ENCODE measurements around the gene BRINP3. TPM values are rescaled to one million over a fixed set of nuclear protein-coding genes. Genes with fewer than 3 reads are reported as not detected.

Gene BRINP3
- total RNA-seq, 1 donor, result under 0.01 TPM

DNA sequence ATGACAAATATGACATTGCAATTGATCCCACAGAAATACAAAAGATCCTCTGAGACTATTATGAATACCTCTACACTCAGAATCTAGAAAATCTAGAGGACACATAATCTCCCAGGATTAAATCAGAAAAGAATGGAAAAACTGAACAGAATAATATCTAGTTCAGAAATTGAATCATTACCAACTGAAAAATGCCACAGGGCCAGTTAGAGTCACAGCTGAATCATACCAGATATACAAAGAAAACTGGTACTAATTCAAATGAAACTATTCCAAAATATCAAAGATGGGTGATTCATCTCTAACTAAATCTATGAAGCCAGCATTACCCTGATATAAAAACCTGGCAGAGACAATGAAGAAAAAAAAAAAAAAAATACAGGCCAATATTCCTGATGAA is 149.3 kb downstream of the BRINP3 start:
- DNase-seq (ENCODE audit: low read depth in 2 of 3, low spot score in 2 of 3), result no peak

DNA sequence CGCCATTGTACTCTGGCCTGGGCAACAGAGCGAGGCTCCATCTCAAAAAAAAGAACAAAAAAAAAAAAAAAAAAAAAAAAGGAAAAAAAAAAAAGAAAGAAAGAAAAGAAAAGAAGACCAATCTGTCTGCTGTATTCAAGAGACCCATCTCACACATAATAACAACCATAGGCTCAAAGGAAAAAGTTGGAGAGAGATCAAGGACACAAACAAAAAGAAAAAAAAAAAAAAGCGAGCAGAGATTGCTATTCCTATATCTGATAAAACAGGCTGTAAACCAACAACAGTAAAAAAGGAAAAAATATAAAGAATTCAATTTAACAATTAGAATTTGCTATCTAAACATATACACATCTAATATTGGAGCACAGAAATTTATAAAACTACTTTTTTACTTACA is 150.4 kb downstream of the BRINP3 start:
- DNase-seq (ENCODE audit: low read depth in 2 of 3, low spot score in 2 of 3), result no peak

DNA sequence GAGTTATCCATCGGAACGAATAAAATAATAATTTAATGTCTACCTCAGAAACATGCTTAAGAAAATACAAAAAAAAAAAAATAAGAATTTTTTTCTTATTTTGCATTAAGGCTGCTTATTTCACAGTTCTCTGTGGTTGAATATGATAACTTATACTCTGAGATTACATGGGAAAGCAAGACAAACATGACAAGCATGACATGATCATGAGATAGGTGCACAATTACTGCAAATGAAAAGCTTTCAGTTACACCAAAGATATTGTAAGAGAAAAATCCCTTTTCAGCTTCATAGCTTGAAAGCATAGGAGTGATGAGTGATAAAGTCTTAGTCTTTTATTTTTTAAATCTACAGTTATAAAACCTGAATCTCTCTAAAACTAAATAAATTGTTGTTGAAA is 154.1 kb downstream of the BRINP3 start:
- no peak for DNase-seq (ENCODE audit: low read depth in 2 of 3, low spot score in 2 of 3)

DNA sequence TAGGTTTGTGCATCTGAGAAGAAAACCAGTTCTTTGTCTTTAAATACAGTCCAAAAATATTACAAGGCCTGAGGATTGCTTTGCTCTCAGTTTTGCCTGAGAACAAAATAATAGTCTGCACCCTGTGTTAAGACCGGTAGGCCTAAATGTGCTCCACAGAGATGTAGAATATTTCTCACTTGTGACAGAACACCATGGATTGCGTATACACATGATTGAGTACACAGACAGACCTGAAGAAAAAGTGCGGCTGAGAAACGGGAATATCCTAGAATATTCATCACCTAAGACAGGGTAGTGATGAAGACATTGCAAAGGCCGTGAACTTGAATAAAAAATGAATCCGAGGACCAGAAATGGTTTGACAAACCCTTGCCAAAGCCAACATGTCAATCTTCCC is 155.4 kb downstream of the BRINP3 start:
- no peak for DNase-seq (ENCODE audit: low read depth in 2 of 3, low spot score in 2 of 3)

GRCh38 chr1:190320952-190321351 is 156.7 kb downstream of the BRINP3 start:
- no peak for DNase-seq (ENCODE audit: low read depth in 2 of 3, low spot score in 2 of 3)

GRCh38 chr1:190312763-190313162 is 164.9 kb downstream of the BRINP3 start:
- DNase-seq (ENCODE audit: low read depth in 2 of 3, low spot score in 2 of 3), result no peak

- DNase-seq (ENCODE audit: low read depth in 2 of 3, low spot score in 2 of 3), result no peak
These were observed 174.2 kb downstream of the BRINP3 start for GRCh38 chr1:190303501-190303900.

- no peak for DNase-seq (ENCODE audit: low read depth in 2 of 3, low spot score in 2 of 3)
These were observed 181.2 kb downstream of the BRINP3 start for GRCh38 chr1:190296453-190296852.

DNA sequence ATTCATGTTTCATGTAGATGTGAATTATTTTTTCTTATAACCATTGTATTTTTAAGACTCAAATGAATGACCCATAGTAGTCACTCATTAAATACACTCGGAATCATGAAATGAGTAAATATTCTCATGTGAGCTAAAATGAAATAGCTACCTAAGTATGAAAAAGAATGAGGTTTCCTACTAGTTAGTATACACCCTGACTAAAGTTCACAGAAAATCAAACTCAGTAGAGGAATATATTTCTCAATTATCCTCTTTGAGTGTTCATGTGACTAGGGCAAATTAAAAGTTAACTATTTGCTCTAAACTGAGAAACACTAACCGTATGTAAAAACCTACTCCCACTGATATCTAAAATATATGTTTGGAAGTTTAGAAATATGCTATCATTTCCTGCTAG is 187.8 kb downstream of the BRINP3 start:
- no peak for DNase-seq (ENCODE audit: low read depth in 2 of 3, low spot score in 2 of 3)

DNA sequence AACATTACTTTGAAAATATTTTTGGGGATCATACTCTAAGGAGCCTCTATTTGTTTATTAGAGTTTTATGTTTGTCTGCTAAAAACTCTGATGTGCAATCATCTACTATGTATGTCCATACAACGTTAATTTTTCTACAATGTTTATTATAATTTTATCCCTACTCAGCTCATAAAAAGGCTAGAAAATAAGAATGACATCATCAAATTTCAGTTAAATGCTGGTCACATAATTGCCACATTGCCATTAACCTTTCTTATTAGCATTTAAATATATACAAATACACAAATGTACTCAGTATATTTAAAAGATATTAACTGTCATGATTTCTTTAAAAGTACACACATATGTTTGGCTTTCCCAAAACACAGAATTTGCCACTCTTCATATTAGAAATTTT is 191.6 kb downstream of the BRINP3 start:
- no peak for DNase-seq (ENCODE audit: low read depth in 2 of 3, low spot score in 2 of 3)

GRCh38 chr1:190277107-190277506 is 200.6 kb downstream of the BRINP3 start:
- DNase-seq (ENCODE audit: low read depth in 2 of 3, low spot score in 2 of 3), result no peak

GRCh38 chr1:190274721-190275120 is 202.9 kb downstream of the BRINP3 start:
- no peak for DNase-seq (ENCODE audit: low read depth in 2 of 3, low spot score in 2 of 3)

DNA sequence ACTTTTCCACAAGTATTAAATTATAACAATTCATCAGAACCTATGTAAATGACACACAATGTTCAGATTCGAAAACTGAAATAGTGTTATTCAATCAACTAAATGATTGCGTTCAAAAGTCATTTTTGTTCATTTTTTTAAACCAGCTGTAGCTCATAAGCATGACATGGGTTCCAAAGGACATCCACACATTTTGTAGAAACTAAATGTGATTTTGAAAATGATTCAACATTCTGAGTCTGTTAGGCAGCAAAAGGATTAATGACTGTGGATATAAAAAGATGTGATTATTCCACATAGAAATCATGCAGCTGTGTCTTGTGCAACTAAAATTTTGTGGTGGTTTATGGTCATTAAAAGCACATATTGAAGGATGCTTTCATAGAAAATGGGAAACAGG is 204.5 kb downstream of the BRINP3 start:
- DNase-seq (ENCODE audit: low read depth in 2 of 3, low spot score in 2 of 3), result no peak

- DNase-seq (ENCODE audit: low read depth in 2 of 3, low spot score in 2 of 3), result no peak
These were observed 215.1 kb downstream of the BRINP3 start for GRCh38 chr1:190262538-190262937.

- no peak for DNase-seq (ENCODE audit: low read depth in 2 of 3, low spot score in 2 of 3)
These were observed 218.2 kb downstream of the BRINP3 start for GRCh38 chr1:190259424-190259823.

DNA sequence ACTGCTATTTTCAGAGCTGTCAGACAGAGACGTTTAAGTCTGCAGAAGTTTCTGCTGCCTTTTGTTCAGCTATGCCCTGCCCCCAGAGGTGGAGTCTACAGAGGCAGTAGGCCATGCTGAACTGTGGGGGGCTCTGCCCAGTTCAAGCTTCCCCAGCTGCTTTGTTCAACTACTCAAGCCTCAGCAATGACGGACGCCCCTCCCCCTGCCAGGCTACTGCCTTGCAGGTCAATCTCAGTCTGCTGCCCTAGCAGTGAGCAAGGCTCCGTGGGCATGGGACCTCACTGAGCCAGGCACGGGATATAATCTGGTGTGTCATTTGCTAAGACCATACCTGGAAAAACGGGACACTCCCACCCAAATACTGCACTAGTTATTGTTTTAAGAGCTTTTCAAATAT is 219.7 kb downstream of the BRINP3 start:
- DNase-seq (ENCODE audit: low read depth in 2 of 3, low spot score in 2 of 3), result no peak

GRCh38 chr1:190252046-190252445 is 225.6 kb downstream of the BRINP3 start:
- DNase-seq (ENCODE audit: low read depth in 2 of 3, low spot score in 2 of 3), result no peak

DNA sequence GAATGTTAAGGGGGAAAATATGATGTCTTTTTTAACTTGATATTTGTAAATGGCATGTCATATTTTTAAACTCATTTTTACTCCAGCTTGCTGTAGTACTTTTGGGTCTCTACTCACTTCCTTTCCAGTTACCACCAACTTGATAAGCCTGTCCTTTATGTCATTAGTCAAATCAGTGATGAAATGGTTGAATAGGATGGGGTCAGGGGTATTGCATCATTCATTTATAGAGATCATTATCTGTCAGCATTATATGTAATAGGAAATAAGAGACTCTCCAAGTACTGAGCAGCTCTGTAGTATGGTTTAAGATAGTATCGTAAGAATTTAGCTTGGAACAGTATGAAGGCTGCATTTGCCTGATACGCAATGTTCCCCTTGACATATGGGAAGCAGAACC is 227.3 kb downstream of the BRINP3 start:
- DNase-seq (ENCODE audit: low read depth in 2 of 3, low spot score in 2 of 3), result no peak

- no peak for DNase-seq (ENCODE audit: low read depth in 2 of 3, low spot score in 2 of 3)
These were observed 233.3 kb downstream of the BRINP3 start for GRCh38 chr1:190244406-190244805.

- DNase-seq (ENCODE audit: low read depth in 2 of 3, low spot score in 2 of 3), result no peak
These were observed 234.6 kb downstream of the BRINP3 start for GRCh38 chr1:190243056-190243455.

DNA sequence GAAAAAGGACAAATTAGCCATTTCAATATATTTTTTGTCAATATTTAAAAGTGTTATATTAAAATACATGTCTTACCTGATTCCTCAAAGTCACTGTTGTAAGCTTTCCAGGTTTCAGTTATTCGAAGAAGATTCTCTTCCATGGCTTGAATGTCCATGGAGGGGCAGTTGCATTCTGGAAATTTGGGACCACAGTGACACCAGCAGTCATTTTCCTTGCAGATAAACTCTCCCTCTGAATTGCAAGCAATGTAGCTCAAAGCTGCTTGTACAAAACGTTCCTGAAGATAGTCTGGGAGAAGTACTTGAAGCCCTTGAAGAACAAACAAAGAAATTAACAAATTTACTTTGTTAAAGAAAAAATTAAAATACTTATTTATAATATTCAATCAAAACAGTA is 251.7 kb downstream of the BRINP3 start:
- DNase-seq (ENCODE audit: low read depth in 2 of 3, low spot score in 2 of 3), result no peak

DNA sequence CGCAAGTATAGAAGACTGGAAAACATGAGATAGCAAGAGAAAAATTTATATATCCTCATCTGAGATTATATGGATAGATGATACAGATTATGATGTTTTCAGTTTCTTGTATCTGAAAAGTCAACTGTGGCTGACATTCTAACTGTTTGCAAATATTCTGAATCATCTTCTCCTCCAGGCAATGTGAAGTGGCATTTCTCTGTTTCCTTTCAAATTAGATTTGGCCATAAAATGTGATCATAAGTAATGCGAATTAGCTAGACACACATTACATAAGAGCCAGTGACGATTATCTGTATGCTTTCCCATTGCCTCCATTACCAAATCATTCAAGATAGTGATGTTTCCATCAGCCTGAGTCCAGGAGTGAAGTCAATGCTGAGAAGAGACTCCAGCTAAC is 265.2 kb downstream of the BRINP3 start:
- DNase-seq (ENCODE audit: low read depth in 2 of 3, low spot score in 2 of 3), result no peak

DNA sequence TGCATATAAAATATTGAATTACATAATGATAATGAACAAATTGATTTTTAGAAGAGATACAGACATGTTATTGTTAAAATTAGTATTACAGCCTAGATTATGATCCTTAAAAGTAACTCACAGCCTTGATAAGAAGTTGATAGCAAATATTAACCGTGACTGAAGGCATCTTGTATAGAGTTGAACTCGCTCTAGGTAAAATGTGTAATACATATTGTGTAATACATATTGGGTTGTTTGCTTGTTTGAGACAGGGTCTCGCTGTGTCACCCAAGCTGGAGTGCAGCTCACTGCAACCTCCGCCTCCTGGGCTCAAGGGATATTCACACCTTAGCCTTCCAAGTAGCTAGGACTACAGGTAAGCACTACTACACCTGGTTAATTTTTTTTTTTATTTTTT is 269.9 kb downstream of the BRINP3 start:
- DNase-seq (ENCODE audit: low read depth in 2 of 3, low spot score in 2 of 3), result no peak

DNA sequence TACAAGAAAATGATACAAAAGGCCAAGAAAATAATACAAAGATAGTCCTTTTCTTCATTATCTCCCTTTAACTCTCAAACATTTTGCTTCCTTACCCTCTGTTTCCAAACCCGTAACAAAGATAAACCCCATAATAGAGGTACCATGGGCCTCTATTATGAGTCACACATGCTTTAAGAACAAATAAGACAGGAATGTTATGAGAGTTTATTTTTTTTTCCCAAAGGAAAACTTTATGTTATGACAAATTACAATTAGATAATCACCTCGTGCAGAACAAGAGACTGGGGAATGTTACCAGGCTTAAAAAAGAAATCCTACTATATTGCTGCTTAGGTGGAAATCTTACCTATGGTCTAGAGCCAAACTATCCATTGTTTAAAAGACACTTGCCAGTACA is 272.0 kb downstream of the BRINP3 start:
- DNase-seq (ENCODE audit: low read depth in 2 of 3, low spot score in 2 of 3), result no peak
